DMS 273 treated with DMSO at 0.1 percent for 48 hours (cell line): ENCODE results near the gene TSPAN3.
A peak's percentile ranks its signal among the peaks of the same experiment; 100 is the strongest.

Experiments
- DNase-seq: peaks from one replicate; lab custom pipeline; 2025; lab: John Stamatoyannopoulos, UW

The TSPAN3 gene

DNA sequence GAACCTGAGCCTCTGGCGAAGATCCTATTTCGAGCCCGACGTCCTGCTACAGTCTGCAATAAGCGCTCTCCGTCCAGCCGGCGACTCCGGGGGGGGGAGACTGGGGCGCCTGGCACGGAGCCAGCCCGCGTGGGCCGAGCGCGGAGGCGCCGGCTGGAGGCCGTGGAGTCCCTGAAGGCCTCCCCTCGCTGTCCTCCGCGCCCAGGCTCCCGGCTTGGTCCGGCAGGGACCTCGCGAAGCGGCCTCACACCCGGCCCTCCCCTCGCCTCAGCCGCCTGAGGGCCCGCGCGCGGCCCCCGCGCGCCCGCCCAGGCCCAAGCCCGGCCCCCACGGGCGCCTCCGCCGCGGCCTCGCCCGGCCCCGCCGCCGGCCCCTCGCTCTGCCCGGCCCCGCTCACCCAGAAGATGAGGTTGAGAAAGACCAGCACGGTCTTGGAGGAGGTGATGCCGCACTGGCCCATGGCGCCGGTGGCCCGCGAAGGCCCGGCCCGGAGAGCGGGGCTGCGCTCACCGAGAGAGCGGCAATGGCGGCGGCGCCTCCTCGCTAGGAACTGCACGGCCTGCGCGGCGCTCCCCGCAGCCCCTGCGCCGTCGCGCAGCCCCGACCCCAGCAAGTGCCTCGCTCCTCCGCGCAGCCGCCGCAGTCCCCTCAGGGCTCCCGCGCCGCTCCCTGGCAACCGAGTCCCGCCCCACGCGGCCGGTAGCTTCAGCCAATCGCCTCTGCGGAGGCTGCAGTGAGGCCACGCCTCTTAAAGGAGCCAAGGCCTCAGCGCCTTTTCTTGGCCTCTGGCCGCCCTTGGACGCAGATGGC is at the start of gene TSPAN3:
TSPAN3 (minus strand) TSS at position 615 of the 810 bp plus-strand sequence; CDS start at position 460, 155 bp downstream.
- peak; percentile 68 for DNase-seq

- no peak for DNase-seq
Measured at GRCh38 chr15:77120576-77120975, 49.7 kb upstream of the TSPAN3 start.

GRCh38 chr15:77119446-77119845 is 48.5 kb upstream of the TSPAN3 start:
- DNase-seq: no peak

DNA sequence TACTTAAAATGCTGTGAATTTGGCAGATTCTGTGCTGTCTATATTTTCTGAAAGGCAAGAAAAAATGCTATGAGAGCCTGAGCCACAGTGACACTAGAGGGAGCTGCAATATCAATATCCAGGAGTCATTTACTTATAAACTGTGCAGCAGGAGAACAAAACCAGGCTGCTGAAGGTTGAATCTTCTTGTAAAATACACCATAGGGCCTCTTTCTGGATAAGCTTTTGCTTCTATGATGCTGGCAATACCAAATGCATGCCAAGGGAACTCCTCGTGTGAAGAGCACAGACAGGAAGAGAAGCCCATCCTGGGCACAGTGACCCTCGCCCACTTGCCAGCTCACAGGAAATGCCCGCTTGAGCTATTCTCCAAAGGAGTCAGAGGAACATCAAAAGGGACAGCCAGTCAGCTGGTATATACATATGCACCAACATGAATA is 48.0 kb upstream of the TSPAN3 start:
- DNase-seq: peak; percentile 16

DNA sequence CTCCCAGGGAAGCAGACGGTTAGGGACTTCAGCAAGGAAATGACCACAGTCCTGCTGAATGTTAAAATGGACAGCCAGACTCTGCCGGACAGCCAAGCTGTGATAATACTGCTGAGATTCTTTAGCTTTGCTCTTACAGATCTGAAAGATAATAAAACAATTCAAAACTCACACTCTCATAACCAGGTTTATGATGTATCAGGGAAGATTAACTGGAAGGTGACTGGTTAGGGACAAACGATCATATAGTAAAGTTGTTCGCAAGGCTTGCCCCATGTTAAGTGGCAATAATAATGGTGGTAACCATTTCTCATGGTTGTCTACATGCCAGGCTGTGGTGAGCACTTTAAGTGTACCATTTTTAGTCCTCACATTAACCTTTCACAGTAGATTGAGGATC is 44.3 kb upstream of the TSPAN3 start:
- DNase-seq: no peak

DNA sequence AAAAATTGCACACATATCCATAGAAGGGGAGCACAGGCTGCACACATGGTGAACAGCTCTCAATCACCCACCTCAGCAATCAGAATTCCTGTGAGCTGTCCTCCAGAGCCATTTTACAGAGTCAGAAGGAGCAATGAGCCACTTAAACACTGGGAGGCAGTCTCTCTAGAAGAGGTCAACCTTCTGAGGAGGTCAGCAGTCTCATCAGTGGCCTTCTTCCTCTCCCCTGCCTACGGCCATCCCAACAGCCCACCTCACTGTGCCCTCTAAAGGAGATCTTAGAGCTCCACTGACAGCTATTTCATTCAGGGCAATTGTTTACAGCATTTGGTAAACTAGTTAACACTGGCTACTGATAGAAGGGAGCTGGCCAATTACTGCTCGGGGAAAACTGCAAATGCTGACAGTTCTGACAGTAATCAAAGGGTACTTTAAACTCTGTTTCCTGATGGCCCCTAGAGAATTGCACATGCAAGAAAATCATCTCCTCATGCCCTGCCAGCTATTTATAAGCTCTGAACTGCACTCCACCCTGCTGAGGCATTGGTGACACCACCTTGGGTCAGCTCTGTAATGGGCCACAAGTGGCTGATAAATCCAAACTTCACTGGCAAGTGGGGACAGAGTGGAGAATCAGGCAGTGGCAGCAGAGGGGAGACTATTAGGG is 42.1 kb upstream of the TSPAN3 start:
- DNase-seq: no peak

GRCh38 chr15:77111789-77112188 is 40.9 kb upstream of the TSPAN3 start:
- DNase-seq: no peak

DNA sequence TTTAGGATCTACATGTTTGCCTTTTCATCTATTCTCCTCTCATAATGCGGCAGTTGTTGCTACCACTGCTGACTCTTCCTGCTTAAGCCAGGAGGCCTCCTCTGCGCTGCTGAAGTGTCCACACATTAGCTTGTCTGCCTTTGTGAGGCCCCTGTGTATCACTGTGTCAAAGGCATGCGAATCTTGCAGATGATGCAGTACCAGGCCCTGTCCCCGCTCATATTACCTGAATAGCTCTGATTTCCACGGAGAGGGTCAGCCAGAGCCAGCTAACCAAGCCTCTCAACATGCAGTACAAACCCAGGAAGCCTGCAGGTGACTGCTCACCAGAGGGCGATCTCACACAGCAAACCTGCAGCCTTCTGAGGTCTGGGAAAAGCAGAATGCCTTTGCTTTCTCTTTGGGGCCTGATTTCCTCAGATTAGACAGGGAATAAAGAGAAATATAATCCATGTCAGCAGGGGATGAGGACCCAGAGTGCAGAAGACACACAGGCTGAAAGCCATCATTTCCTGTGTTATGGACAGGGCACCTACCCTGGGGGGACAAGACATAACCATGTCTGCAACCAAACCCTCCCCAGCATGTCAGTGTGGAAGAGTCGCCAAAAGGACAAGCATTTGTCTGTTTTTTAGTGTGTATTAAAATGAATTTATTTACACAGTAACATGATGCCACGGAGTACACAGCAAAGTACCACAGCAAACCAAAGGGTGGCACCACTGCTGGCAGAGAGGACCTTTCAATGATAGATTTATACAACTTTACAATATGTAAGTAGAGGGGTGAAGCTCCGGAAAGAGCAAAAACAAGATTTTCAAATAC is 36.8 kb upstream of the TSPAN3 start:
- DNase-seq: no peak

DNA sequence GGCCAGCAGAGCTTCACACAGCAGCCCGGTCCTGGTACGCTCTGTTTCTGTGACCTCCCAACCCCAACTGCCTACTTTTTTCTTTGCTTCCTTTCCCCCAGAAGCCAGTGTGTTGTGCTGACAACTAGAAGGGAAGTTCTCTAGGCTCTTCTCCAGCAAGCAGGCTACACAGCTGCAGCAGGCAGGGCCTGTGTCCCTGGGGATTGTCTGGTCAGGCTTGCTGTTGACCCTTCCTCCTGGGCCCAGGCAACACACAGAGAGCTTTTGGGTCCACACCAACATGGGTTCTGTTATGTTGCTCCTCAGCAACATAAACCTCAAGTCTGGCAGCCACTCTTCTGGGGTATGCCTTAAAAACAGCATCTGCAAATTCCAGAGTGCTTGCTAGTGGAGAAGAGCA is 36.2 kb upstream of the TSPAN3 start:
- no peak for DNase-seq

DNA sequence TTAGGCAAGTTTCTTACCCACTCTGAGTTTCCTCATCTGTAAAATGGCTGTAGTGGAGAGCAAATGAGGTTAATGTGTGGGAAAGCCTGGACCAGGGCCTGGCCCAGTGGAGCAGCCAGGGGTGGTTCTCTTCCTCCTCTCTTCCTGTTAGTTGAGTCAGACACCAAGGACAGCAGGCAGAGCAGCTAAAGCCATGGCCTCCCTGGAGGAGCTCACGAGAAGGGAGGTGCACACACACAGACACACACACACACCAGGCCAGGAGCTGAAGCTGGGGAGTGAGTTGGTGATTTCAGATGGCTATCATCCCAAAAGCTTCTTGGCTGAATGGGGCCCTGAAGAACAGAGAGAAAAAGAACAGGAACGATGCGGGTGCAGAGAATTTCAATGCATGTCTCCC is 33.2 kb upstream of the TSPAN3 start:
- DNase-seq: no peak

DNA sequence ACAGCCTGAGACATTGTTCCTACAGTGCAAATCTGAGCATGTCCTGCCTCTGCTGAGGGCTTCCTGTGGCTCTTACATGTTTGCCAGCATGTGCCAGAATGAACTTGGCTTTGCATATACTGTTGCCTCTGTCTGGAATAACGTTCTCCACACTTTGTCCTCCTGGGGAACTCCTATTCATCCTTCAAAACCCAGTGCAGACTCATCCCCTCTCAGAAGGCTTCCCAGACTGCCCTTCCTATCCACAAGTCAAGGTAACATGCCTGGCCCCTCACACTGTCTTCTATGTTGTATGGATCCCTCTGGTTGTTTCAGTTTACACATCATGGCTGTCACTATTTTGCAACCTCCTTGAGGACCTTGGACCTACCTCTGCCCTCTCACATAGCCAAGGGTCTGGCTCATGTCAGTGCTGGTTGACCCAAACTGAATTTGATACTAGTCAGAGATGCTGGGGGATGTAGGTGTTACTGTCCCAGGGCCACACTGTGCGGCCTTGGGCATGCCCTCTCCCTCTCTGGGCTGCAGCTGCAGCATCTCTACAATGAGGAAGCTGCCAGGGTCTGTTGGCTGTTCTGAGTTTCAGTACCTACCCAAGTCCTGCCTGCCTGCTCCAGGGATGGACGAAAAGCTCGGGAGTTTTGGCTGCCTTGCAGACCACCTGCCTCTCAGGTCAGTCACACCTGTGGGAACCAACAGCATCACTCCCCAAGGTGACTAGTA is 29.0 kb upstream of the TSPAN3 start:
- DNase-seq: no peak

- DNase-seq: no peak
Measured at GRCh38 chr15:77098572-77098971, 27.7 kb upstream of the TSPAN3 start.

GRCh38 chr15:77097921-77098320 is 27.0 kb upstream of the TSPAN3 start:
- peak; percentile 4 for DNase-seq

- DNase-seq: no peak
Measured at GRCh38 chr15:77097248-77097721, 26.4 kb upstream of the TSPAN3 start.

- DNase-seq: no peak
Measured at GRCh38 chr15:77096541-77096940, 25.6 kb upstream of the TSPAN3 start.

GRCh38 chr15:77096138-77096537 is 25.2 kb upstream of the TSPAN3 start:
- DNase-seq: no peak

GRCh38 chr15:77094397-77095030 is 23.6 kb upstream of the TSPAN3 start:
- no peak for DNase-seq

- DNase-seq: no peak
Measured at GRCh38 chr15:77093436-77093835, 22.5 kb upstream of the TSPAN3 start.

- no peak for DNase-seq
Measured at GRCh38 chr15:77091097-77091496, 20.2 kb upstream of the TSPAN3 start.

- DNase-seq: no peak
Measured at GRCh38 chr15:77087213-77087612, 16.3 kb upstream of the TSPAN3 start.

DNA sequence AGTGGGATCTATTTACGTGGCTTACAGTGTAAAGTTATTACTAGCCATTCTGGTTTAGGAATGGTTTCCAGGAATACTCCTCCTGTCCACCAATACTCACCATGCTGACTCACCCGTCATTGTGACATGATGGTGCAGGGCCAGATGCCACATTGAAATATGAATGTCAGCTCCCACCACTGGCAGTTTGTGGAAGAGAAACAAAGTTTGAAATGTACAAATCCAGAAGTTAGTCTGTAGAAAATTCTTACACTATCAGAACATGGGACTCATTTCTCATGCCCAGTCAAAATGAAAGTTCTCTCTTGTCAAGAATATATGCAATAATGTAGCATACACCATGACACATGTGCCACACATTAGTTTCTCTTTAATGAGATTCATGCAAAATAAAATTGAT is 14.4 kb upstream of the TSPAN3 start:
- DNase-seq: no peak
